ENCODE measurements around the gene PERM1. TPM values are rescaled to one million over a fixed set of nuclear protein-coding genes. Genes with fewer than 3 reads are reported as not detected.
A peak's percentile ranks its signal among the peaks of the same experiment; 100 is the strongest.

PERM1 gene
- total and polyA plus RNA-seq, 2 of the 13 experiments (the other 11 are each of a cell fraction or from before 2014, with no cell fraction given), result 0.04 to 0.29 TPM

DNA sequence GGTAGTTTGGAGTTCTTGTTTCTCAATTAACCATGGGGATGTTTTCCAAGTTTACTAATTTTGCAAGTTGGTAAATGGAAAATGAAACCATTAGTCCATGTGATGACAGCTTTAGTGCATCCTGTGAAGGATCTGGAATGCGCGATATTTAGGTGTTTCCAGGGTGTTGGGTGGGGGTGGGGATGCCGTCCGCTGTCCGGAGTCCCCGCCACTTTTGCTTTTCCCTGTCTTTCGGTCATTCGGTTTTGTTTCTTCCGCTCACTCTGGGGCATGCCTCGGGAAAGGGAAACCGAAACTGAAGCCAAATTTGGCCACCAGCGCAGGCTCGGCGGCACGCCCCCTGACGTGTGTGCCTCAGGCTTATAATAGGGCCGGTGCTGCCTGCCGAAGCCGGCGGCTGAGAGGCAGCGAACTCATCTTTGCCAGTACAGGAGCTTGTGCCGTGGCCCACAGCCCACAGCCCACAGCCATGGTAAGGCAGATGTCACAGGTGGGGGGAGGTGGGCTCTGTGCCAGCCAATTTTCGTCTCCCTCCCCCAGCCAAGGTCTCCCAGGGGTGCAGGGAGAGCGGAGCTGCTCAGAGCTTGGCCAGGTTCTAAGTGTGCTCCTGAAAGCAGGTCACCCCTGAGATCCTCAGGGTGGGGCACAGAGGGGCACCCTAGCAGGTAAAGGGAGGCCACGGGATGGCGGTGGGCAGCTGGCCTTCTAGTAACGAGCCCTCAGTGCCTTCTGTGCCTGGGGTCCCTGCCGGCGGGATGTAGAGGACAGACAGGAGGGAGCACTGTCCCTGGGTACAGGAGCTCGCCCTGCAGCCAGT is 31.4 kb upstream of the PERM1 start, which contains the start of gene ISG15 (continued):
- TF ChIP-seq, protein P1, sequence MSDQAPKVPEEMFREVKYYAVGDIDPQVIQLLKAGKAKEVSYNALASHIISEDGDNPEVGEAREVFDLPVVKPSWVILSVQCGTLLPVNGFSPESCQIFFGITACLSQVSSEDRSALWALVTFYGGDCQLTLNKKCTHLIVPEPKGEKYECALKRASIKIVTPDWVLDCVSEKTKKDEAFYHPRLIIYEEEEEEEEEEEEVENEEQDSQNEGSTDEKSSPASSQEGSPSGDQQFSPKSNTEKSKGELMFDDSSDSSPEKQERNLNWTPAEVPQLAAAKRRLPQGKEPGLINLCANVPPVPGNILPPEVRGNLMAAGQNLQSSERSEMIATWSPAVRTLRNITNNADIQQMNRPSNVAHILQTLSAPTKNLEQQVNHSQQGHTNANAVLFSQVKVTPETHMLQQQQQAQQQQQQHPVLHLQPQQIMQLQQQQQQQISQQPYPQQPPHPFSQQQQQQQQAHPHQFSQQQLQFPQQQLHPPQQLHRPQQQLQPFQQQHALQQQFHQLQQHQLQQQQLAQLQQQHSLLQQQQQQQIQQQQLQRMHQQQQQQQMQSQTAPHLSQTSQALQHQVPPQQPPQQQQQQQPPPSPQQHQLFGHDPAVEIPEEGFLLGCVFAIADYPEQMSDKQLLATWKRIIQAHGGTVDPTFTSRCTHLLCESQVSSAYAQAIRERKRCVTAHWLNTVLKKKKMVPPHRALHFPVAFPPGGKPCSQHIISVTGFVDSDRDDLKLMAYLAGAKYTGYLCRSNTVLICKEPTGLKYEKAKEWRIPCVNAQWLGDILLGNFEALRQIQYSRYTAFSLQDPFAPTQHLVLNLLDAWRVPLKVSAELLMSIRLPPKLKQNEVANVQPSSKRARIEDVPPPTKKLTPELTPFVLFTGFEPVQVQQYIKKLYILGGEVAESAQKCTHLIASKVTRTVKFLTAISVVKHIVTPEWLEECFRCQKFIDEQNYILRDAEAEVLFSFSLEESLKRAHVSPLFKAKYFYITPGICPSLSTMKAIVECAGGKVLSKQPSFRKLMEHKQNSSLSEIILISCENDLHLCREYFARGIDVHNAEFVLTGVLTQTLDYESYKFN (CRISPR knock-in tag; conservative IDR thresholded peaks at IDR 0.05), result peak; percentile 25; the same call in 1 of the 2 replicates
- TF ChIP-seq, protein P2, sequence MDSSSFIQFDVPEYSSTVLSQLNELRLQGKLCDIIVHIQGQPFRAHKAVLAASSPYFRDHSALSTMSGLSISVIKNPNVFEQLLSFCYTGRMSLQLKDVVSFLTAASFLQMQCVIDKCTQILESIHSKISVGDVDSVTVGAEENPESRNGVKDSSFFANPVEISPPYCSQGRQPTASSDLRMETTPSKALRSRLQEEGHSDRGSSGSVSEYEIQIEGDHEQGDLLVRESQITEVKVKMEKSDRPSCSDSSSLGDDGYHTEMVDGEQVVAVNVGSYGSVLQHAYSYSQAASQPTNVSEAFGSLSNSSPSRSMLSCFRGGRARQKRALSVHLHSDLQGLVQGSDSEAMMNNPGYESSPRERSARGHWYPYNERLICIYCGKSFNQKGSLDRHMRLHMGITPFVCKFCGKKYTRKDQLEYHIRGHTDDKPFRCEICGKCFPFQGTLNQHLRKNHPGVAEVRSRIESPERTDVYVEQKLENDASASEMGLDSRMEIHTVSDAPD (CRISPR knock-in tag; IDR thresholded peaks at IDR 0.05), result peak; percentile 61; the same call in 1 of the 2 replicates
- TF ChIP-seq, protein P3, sequence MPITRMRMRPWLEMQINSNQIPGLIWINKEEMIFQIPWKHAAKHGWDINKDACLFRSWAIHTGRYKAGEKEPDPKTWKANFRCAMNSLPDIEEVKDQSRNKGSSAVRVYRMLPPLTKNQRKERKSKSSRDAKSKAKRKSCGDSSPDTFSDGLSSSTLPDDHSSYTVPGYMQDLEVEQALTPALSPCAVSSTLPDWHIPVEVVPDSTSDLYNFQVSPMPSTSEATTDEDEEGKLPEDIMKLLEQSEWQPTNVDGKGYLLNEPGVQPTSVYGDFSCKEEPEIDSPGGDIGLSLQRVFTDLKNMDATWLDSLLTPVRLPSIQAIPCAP (CRISPR knock-in tag; IDR thresholded peaks at IDR 0.05; ENCODE audit: low read depth), result peak; percentile 100
- TF ChIP-seq, protein P4, sequence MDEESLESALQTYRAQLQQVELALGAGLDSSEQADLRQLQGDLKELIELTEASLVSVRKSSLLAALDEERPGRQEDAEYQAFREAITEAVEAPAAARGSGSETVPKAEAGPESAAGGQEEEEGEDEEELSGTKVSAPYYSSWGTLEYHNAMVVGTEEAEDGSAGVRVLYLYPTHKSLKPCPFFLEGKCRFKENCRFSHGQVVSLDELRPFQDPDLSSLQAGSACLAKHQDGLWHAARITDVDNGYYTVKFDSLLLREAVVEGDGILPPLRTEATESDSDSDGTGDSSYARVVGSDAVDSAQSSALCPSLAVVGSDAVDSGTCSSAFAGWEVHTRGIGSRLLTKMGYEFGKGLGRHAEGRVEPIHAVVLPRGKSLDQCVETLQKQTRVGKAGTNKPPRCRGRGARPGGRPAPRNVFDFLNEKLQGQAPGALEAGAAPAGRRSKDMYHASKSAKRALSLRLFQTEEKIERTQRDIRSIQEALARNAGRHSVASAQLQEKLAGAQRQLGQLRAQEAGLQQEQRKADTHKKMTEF (CRISPR knock-in tag; IDR thresholded peaks at IDR 0.05), result peak; percentile 28; the same call in 1 of the 2 replicates
- no peak for TF ChIP-seq CREB1 (IDR thresholded peaks at IDR 0.05)
- TF ChIP-seq CREB1 (CRISPR knock-in tag; IDR thresholded peaks at IDR 0.05), result peak; percentile 88
- TF ChIP-seq, protein P5, sequence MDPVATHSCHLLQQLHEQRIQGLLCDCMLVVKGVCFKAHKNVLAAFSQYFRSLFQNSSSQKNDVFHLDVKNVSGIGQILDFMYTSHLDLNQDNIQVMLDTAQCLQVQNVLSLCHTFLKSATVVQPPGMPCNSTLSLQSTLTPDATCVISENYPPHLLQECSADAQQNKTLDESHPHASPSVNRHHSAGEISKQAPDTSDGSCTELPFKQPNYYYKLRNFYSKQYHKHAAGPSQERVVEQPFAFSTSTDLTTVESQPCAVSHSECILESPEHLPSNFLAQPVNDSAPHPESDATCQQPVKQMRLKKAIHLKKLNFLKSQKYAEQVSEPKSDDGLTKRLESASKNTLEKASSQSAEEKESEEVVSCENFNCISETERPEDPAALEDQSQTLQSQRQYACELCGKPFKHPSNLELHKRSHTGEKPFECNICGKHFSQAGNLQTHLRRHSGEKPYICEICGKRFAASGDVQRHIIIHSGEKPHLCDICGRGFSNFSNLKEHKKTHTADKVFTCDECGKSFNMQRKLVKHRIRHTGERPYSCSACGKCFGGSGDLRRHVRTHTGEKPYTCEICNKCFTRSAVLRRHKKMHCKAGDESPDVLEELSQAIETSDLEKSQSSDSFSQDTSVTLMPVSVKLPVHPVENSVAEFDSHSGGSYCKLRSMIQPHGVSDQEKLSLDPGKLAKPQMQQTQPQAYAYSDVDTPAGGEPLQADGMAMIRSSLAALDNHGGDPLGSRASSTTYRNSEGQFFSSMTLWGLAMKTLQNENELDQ (CRISPR knock-in tag; IDR thresholded peaks at IDR 0.05; ENCODE audit: borderline replicate concordance), result no peak
- TF ChIP-seq, protein P6, sequence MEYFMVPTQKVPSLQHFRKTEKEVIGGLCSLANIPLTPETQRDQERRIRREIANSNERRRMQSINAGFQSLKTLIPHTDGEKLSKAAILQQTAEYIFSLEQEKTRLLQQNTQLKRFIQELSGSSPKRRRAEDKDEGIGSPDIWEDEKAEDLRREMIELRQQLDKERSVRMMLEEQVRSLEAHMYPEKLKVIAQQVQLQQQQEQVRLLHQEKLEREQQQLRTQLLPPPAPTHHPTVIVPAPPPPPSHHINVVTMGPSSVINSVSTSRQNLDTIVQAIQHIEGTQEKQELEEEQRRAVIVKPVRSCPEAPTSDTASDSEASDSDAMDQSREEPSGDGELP (IDR thresholded peaks at IDR 0.05; ENCODE audit: borderline replicate concordance, low read depth), result no peak
- TF ChIP-seq, protein P7, sequence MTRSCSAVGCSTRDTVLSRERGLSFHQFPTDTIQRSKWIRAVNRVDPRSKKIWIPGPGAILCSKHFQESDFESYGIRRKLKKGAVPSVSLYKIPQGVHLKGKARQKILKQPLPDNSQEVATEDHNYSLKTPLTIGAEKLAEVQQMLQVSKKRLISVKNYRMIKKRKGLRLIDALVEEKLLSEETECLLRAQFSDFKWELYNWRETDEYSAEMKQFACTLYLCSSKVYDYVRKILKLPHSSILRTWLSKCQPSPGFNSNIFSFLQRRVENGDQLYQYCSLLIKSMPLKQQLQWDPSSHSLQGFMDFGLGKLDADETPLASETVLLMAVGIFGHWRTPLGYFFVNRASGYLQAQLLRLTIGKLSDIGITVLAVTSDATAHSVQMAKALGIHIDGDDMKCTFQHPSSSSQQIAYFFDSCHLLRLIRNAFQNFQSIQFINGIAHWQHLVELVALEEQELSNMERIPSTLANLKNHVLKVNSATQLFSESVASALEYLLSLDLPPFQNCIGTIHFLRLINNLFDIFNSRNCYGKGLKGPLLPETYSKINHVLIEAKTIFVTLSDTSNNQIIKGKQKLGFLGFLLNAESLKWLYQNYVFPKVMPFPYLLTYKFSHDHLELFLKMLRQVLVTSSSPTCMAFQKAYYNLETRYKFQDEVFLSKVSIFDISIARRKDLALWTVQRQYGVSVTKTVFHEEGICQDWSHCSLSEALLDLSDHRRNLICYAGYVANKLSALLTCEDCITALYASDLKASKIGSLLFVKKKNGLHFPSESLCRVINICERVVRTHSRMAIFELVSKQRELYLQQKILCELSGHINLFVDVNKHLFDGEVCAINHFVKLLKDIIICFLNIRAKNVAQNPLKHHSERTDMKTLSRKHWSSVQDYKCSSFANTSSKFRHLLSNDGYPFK (CRISPR knock-in tag; IDR thresholded peaks at IDR 0.05; ENCODE audit: borderline replicate concordance), result peak; percentile 24; the same call in 1 of the 2 replicates
- peak; percentile 48; the same call in 1 of the 2 replicates for TF ChIP-seq HDAC2 (CRISPR knock-in tag; IDR thresholded peaks at IDR 0.05)
- TF ChIP-seq CCDC6 (CRISPR knock-in tag; IDR thresholded peaks at IDR 0.05), result no peak
